WERI-Rb-1 (cell line): Measurements from ENCODE around the gene FIBCD1.

Experiments
- DNase-seq: peaks from one replicate; pipeline ENCODE4 v3.0.0-alpha.2; 2020
- H3K27ac ChIP-seq: fragments of 250-450 bp; sonication (Bioruptor Pico); 2 replicates; pipeline ENCODE4 v1.5.1; 2020; ENCODE audit warnings: mild to moderate bottlenecking, moderate library complexity
- H3K27me3 ChIP-seq: fragments of 250-450 bp; sonication (Bioruptor Pico); 2 replicates; pipeline ENCODE4 v1.5.1; 2021; ENCODE audit warnings: mild to moderate bottlenecking, low read depth, moderate library complexity; ENCODE audit not compliant: insufficient read depth, severe bottlenecking
- H3K36me3 ChIP-seq: fragments of 250-450 bp; sonication (Bioruptor Pico); 2 replicates; pipeline ENCODE4 v1.5.1; 2020; ENCODE audit warnings: mild to moderate bottlenecking, moderate library complexity
- H3K4me3 ChIP-seq: 2 replicates; pipeline ENCODE4 v1.5.1; 2011; ENCODE audit warnings: low read depth, mild to moderate bottlenecking, control low read depth, low read length
- H3K9me3 ChIP-seq: fragments of 250-450 bp; sonication (Bioruptor Pico); 2 replicates; pipeline ENCODE4 v1.5.1; 2021; ENCODE audit warnings: mild to moderate bottlenecking, moderate library complexity; ENCODE audit not compliant: severe bottlenecking
- TF ChIP-seq, protein P1 (sequence below): IDR thresholded peaks from 2 replicates; pipeline ENCODE4 v1.5.1; 2011; ENCODE audit warnings: low read depth, mild to moderate bottlenecking, control low read depth, inconsistent platforms, low read length

FIBCD1 gene

DNA sequence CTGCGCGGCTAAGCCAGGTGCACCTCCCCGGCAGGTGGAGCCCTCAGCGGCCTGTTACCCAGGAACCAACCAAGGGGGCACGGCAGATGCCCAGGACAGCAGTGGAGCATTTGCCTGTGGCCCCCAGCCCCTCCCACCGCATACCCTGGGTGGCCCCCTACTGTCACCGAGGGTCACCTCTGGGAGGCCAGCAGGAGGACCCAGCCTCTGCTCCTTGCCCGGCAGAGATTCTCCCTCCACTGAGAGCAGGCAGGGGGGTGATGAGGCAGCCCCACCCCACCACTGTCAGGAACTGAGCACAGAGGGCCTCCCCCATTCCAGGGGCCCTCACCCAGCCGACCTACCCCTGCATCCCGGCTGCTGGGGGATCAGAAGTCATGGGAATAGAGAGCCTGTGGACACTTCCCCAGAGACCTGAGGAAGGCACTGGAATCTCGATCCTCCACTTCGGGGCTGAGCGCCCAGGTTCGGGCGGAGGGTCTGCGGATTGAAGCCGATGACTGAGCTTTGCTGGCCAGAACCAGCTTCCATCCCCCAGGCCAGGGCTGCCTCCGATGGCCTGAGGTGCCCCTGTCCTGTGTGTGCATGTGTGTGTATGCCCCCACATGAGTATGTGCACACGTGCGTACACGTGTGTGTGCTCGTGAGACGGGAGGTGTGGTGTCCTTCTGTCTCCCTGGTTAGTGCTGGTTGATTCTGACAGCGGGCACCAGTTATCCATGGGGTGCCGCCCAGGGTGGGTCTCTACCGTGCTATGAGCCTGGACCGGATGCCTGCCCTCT, 42.6 kb downstream of the FIBCD1 start, which contains the start of gene QRFP:
TSS of gene QRFP (minus strand) at position 580 of the 782 bp plus-strand sequence. CDS start 2,974 bp downstream, outside the sequence.
- TF ChIP-seq, protein P1, sequence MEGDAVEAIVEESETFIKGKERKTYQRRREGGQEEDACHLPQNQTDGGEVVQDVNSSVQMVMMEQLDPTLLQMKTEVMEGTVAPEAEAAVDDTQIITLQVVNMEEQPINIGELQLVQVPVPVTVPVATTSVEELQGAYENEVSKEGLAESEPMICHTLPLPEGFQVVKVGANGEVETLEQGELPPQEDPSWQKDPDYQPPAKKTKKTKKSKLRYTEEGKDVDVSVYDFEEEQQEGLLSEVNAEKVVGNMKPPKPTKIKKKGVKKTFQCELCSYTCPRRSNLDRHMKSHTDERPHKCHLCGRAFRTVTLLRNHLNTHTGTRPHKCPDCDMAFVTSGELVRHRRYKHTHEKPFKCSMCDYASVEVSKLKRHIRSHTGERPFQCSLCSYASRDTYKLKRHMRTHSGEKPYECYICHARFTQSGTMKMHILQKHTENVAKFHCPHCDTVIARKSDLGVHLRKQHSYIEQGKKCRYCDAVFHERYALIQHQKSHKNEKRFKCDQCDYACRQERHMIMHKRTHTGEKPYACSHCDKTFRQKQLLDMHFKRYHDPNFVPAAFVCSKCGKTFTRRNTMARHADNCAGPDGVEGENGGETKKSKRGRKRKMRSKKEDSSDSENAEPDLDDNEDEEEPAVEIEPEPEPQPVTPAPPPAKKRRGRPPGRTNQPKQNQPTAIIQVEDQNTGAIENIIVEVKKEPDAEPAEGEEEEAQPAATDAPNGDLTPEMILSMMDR, result 0 out of 2 replicates have a peak, but pooled peaks have one; percentile 12
- no peaks in the 10 kb centered on the region for H3K27me3 ChIP-seq
- DNase-seq, result peak; percentile 31
- no peak within 1 kb of the TSS for H3K27ac ChIP-seq
- peaks cover 20% of the 10 kb centered on the region for H3K36me3 ChIP-seq
- no peak within 1 kb of the TSS for H3K4me3 ChIP-seq
- H3K9me3 ChIP-seq, result no peaks in the 10 kb centered on the region

GRCh38 chr9:130895481-130896232, 43.4 kb downstream of the FIBCD1 start:
- Histone ChIP-seq H3K27me3 (no peaks in the 10 kb centered on the region), H3K36me3 (peaks cover 25% of the 10 kb centered on the region), H3K9me3 (no peaks in the 10 kb centered on the region), H3K27ac (no peak overlapping the region), H3K4me3 (no peak overlapping the region)
- TF ChIP-seq, protein P1, result no peak
- DNase-seq, result no peak

- Histone ChIP-seq H3K27ac (no peak overlapping the region), H3K9me3 (no peaks in the 10 kb centered on the region), H3K36me3 (peaks cover 31% of the 10 kb centered on the region), H3K27me3 (no peaks in the 10 kb centered on the region), H3K4me3 (no peak overlapping the region)
- TF ChIP-seq, protein P1, result no peak
- DNase-seq, result no peak
Measured at GRCh38 chr9:130895038-130895437, 44.0 kb downstream of the FIBCD1 start.

DNA sequence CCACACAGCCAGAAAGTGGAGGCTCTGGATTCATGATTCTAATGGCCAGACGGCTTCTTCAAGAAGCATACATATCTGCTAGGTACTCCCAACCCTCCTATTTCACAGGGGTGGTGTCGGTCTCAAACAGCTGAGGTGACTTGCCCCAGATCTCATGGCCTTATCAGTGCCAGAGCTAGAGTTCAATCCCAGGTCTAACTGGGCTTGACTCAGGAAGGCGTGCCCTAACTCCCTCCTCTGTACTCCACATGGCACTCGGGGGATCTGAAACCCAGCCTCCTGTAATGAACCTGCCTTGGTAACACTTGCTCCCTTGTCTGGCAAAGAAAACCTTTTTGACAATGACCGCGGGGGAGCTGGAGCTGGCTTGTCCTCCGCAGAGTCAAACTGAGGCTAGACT, 44.5 kb downstream of the FIBCD1 start:
- H3K27ac ChIP-seq, result no peak overlapping the region
- DNase-seq, result no peak
- TF ChIP-seq, protein P1, result no peak

DNA sequence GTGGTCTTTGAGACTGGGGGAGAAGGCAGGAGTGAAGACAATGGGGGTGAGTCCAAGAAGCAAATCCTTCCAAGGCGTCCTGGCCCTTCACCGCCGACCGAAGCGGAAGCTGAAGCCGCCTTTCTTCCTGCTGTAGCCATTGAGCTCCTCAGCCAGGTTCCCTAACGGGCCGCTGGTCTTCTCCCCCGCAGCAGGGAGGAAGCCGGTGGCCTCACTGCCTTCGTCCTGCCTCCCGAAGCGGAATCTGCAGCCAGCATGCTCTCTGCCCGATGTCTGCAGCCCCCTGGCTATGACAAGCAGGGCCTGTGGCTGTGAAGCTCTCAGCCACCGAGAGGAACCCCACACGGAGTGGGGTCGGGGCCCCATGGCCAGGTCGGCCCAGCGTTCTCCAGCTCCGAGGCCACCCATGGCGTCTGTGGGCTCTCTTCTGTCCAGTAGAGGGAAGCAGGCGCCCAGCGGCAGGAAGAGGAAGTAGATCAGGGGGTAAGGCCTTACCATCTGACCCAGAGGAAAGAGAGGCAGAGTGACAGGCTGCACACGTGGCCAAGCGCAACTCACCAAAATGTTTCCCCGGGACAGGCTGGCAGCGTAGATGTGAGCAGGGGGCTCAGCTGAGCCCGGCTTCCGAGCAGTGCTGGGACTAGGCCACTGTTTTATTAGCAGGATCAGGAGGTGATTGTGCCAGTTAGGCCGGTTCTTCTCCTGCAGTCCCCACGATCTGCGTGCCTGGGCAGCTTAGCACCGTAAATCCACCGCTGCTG, 45.5 kb downstream of the FIBCD1 start:
- TF ChIP-seq, protein P1, result peak; percentile 68
- no peak overlapping the region for H3K27ac ChIP-seq
- no peak overlapping the region for H3K4me3 ChIP-seq
- peaks cover 46% of the 10 kb centered on the region for H3K36me3 ChIP-seq
- H3K27me3 ChIP-seq, result no peaks in the 10 kb centered on the region
- H3K9me3 ChIP-seq, result no peaks in the 10 kb centered on the region
- peak; percentile 69 for DNase-seq

More for the DNA sequence above, 44.5 kb downstream of the FIBCD1 start:
- no peaks in the 10 kb centered on the region for H3K9me3 ChIP-seq
- H3K4me3 ChIP-seq, result no peak overlapping the region
- H3K36me3 ChIP-seq, result peaks cover 36% of the 10 kb centered on the region
- no peaks in the 10 kb centered on the region for H3K27me3 ChIP-seq
